HCT116 (cell line): Measurements from ENCODE around the gene PDSS2.

ENCODE experiments used
- POLR2A ChIP-seq: IDR thresholded peaks from 2 replicates; pipeline ENCODE4 v1.7.0; 2011; ENCODE audit warnings: borderline replicate concordance; ENCODE audit not compliant: insufficient read depth, insufficient read length; ENCODE audit errors: extremely low read depth
- TF ChIP-seq, protein P1 (sequence below): IDR thresholded peaks from 2 replicates; pipeline ENCODE4 v1.6.1; 2012
- TF ChIP-seq, protein P2 (sequence below), 3 experiments: fragments of 200-600 bp in 1 of 3; sonication (generic) in 1 of 3; IDR thresholded peaks in 2 of 3; conservative IDR thresholded peaks in 1 of 3; 2 replicates each; pipeline ENCODE4 v1.5.1; 2012 to 2017; ENCODE audit warnings: low read depth in 2 of 3, low read length in 2 of 3, antibody characterized with exemption in 1 of 3, borderline replicate concordance in 1 of 3, control low read depth in 1 of 3, mild to moderate bottlenecking in 1 of 3, mixed read lengths in 1 of 3, mixed run types in 1 of 3, moderate library complexity in 1 of 3; ENCODE audit not compliant: insufficient read depth in 1 of 3

DNA sequence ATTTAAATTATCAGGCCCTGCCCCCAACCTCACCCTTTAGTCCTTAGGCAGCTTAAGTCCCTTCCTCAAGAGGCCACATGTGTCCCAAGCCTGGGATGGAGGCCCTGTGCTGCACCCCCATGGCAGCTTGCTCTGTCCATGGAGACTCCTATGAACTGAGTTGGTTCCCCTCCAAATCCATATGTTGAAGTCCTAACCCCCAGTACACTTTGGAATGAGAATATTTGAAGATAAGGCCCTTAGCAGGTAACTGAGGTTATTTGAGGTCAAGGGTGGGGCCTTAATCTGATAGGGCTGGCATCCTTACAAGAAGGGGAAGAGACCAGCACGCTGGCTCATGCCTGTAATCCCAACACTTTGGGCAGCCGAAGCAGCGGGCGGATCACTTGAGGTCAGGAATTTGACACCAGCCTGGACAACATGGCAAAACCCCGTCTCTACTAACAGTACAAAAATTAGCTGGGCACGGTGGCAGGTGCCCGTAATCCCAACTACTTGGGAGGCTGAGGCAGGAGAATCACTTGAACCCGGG, 337.3 kb downstream of the PDSS2 start:
- TF ChIP-seq POLR2A = no peak
- TF ChIP-seq, protein P1, sequence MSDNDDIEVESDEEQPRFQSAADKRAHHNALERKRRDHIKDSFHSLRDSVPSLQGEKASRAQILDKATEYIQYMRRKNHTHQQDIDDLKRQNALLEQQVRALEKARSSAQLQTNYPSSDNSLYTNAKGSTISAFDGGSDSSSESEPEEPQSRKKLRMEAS = no peak
- TF ChIP-seq, protein P2, sequence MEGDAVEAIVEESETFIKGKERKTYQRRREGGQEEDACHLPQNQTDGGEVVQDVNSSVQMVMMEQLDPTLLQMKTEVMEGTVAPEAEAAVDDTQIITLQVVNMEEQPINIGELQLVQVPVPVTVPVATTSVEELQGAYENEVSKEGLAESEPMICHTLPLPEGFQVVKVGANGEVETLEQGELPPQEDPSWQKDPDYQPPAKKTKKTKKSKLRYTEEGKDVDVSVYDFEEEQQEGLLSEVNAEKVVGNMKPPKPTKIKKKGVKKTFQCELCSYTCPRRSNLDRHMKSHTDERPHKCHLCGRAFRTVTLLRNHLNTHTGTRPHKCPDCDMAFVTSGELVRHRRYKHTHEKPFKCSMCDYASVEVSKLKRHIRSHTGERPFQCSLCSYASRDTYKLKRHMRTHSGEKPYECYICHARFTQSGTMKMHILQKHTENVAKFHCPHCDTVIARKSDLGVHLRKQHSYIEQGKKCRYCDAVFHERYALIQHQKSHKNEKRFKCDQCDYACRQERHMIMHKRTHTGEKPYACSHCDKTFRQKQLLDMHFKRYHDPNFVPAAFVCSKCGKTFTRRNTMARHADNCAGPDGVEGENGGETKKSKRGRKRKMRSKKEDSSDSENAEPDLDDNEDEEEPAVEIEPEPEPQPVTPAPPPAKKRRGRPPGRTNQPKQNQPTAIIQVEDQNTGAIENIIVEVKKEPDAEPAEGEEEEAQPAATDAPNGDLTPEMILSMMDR (IDR thresholded peaks at IDR 0.05 in 2 of 3, conservative IDR thresholded peaks at IDR 0.05 in 1 of 3; ENCODE audit: borderline replicate concordance in 1 of 3, insufficient read depth in 1 of 3, low read depth in 2 of 3, low read length in 2 of 3) = no peak
